Esophagus muscularis mucosa (tissue), 4 donors: Measurements from ENCODE around the gene CCNQ.

Source experiments
- CTCF ChIP-seq, 3 experiments: fragments of 200-600 bp in 2 of 3; fragments of 450-650 bp in 1 of 3; sonication (generic) in 2 of 3; IDR thresholded peaks; one replicate each; pipeline ENCODE4 v1.5.1; 2017 to 2019; ENCODE audit warnings: antibody characterized with exemption in 3 of 3, mild to moderate bottlenecking in 2 of 3, moderate library complexity in 1 of 3
- EP300 ChIP-seq: sonication (generic); formaldehyde crosslinking; IDR thresholded peaks from one replicate; pipeline ENCODE4 v1.6.1; 2017; ENCODE audit warnings: antibody characterized with exemption
- POLR2A ChIP-seq: fragments of 450-650 bp; IDR thresholded peaks from one replicate; pipeline ENCODE4 v1.6.1; 2017; ENCODE audit warnings: antibody characterized with exemption, moderate library complexity, mild to moderate bottlenecking, low read depth
- POLR2AphosphoS5 ChIP-seq, 2 donors: sonication (generic); formaldehyde crosslinking; IDR thresholded peaks; one replicate each; pipeline ENCODE4 v1.6.1; 2017; ENCODE audit warnings: antibody characterized with exemption in 2 of 2

DNA sequence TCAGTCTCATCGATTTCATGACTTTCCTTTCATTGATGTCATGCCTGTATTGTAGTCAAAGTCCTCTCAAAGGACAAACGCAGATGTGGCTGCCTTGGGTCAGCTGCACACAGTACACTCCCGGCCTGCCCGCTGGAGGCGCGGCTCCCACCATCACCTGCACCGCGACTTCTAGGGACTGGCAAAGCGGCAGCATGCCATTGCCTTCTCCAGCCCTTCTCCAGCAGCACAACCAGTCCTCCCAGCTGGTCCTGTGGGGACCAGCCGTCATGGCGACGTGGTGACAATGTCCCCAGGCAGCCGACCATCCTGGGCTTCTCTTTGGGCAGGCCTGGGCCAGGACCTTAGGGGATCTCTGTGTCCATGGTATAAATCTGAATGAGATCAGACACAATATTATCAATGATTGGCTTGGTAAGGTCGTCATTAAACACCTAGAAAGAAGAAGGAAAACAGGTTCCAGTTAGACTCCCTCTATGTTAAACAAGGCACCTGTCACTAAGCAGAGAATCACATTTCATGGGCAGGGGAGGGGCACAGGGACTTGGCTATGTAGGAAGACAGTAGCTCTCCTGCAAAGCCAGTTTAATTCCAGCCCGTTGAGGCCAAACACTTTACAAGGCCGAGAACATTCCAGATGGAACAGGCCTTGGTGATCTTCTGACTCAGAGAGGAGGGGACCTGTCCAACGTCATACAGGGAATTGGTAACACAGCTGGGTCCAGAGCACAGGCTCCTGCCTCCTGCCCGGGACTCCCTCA lies 10.7 kb downstream of the CCNQ start:
- no peak for TF ChIP-seq EP300
- no peak for TF ChIP-seq CTCF (IDR thresholded peaks at IDR 0.05)
- TF ChIP-seq POLR2A: no peak
- no peak for TF ChIP-seq POLR2AphosphoS5 (IDR thresholded peaks at IDR 0.05)
